Activated CD8-positive, alpha-beta T cell treated with anti-CD3 and anti-CD28 coated beads for 36 hours (primary cell): ENCODE data around the gene NRSN2. TPM values are rescaled to one million over a fixed set of nuclear protein-coding genes. Genes with fewer than 3 reads are reported as not detected.
A peak's percentile ranks its signal among the peaks of the same experiment; 100 is the strongest.
"Not testable (repeated sequence)": the region's sequence is repeated elsewhere in the genome, so short reads cannot be mapped to it uniquely, and the experiment has no call there.

Experiments
- ATAC-seq: fragments of 200-7000 bp; cut with Tn5 transposase; one replicate; pipeline ENCODE4 v1.10.0; 2021; ENCODE audit warnings: mild to moderate bottlenecking, moderate library complexity
- CTCF ChIA-PET: fragments of 350-600 bp; sonication (Branson Sonifier 250); formaldehyde crosslinking; loops from one replicate; lab custom pipeline; 2021; ENCODE audit warnings: antibody characterized with exemption; lab: Charles Lee
- POLR2A ChIA-PET: fragments of 350-600 bp; sonication (Branson Sonifier 250); formaldehyde crosslinking; loops from one replicate; lab custom pipeline; 2021; ENCODE audit warnings: antibody characterized with exemption; lab: Charles Lee
- DNase-seq: peaks from one replicate; pipeline ENCODE4 v3.0.0-alpha.2; 2020
- H3K27ac Mint-ChIP-seq: one replicate; pipeline ENCODE4 v1.8.0; 2021; ENCODE audit warnings: mild to moderate bottlenecking, mixed read lengths
- H3K27me3 Mint-ChIP-seq: one replicate; pipeline ENCODE4 v1.8.0; 2021; ENCODE audit warnings: mixed read lengths
- H3K36me3 Mint-ChIP-seq: one replicate; pipeline ENCODE4 v1.8.0; 2021; ENCODE audit warnings: low read depth, mixed read lengths
- H3K4me1 Mint-ChIP-seq: one replicate; pipeline ENCODE4 v1.8.0; 2021; ENCODE audit warnings: low read depth, mixed read lengths
- H3K4me3 Mint-ChIP-seq: one replicate; pipeline ENCODE4 v1.8.0; 2021; ENCODE audit warnings: mild to moderate bottlenecking, moderate library complexity, mixed read lengths
- H3K9me3 Mint-ChIP-seq: one replicate; pipeline ENCODE4 v1.8.0; 2021; ENCODE audit warnings: mixed read lengths
- CTCF ChIP-seq: fragments of 200-600 bp; IDR thresholded peaks from one replicate; pipeline ENCODE4 v1.8.0; 2022; ENCODE audit warnings: antibody characterized with exemption, mild to moderate bottlenecking
- intact Hi-C: fragments of 100-400 bp; cut with micrococcal nuclease; formaldehyde crosslinking; loops from one replicate; pipeline ENCODE4 v1.10.0; 2022
- total RNA-seq, 2 experiments: library from RNA; stranded (reverse); gene quantifications; one replicate each; pipeline ENCODE4 v1.2.3, GENCODE V29; 2021

Gene NRSN2
- total RNA-seq, 2 experiments from 2014 or later: 8.0 to 8.7 TPM

GRCh38 chr20:370151-370600, 23.3 kb downstream of the NRSN2 start:
- no peak overlapping the region for H3K27ac Mint-ChIP-seq
- no peak for ATAC-seq
- H3K9me3 Mint-ChIP-seq: no peaks in the 10 kb centered on the region
- intact Hi-C loops: no loop called here
- no peak for TF ChIP-seq CTCF
- no peak overlapping the region for H3K4me3 Mint-ChIP-seq
- no peak for DNase-seq
- H3K36me3 Mint-ChIP-seq: no peaks in the 10 kb centered on the region
- POLR2A ChIA-PET: interaction anchor here (0.9 to 1.2 kb wide), 2 partner anchors 11 to 16 kb away, joined by 3 to 5 read pairs; partner anchors contain the start of gene TRIB3
- CTCF ChIA-PET: interaction anchor here (0.6 to 1.7 kb wide), 2 partner anchors 10 to 16 kb away, joined by 3 to 9 read pairs; partner anchors contain the start of gene TRIB3
- peaks cover 1% of the 10 kb centered on the region for H3K27me3 Mint-ChIP-seq
- H3K4me1 Mint-ChIP-seq: peaks cover 33% of the 10 kb centered on the region

GRCh38 chr20:370977-371754, 24.3 kb downstream of the NRSN2 start:
- Mint-ChIP-seq H3K9me3 (no peaks in the 10 kb centered on the region), H3K4me3 (no peak overlapping the region), H3K27ac (no peak overlapping the region), H3K36me3 (no peaks in the 10 kb centered on the region), H3K27me3 (peaks cover 1% of the 10 kb centered on the region), H3K4me1 (peaks cover 25% of the 10 kb centered on the region)
- CTCF ChIA-PET: interaction anchor here (0.6 to 1.7 kb wide), 5 partner anchors 9 to 297 kb away, joined by 3 to 9 read pairs (median 3); partner anchors contain the start of gene TRIB3
- intact Hi-C loops: no loop called here
- POLR2A ChIA-PET: interaction anchor here (1.1 to 1.2 kb wide), 3 partner anchors 9 to 15 kb away, joined by 3 to 5 read pairs (median 5); partner anchors contain the start of gene TRIB3
- DNase-seq (no peak), ATAC-seq (no peak)
- no peak for TF ChIP-seq CTCF

GRCh38 chr20:371755-372542, 25.0 kb downstream of the NRSN2 start:
- ATAC-seq (peak; percentile 28), DNase-seq (no peak)
- Mint-ChIP-seq H3K9me3 (no peaks in the 10 kb centered on the region), H3K27me3 (peaks cover 1% of the 10 kb centered on the region), H3K36me3 (no peaks in the 10 kb centered on the region), H3K4me3 (no peak overlapping the region), H3K4me1 (peaks cover 21% of the 10 kb centered on the region), H3K27ac (peak overlapping the region; percentile 30)
- no peak for TF ChIP-seq CTCF
- ChIA-PET CTCF (interaction anchor here (1.0 to 1.7 kb wide), 4 partner anchors 10 to 296 kb away, joined by 3 to 9 read pairs (median 4); no protein-coding TSS in a partner anchor), POLR2A (interaction anchor here (1.1 to 1.2 kb wide), 4 partner anchors 8 to 17 kb away, joined by 3 to 5 read pairs (median 4); partner anchors contain the start of gene TRIB3)
- intact Hi-C loops: no loop called here

- H3K4me3 Mint-ChIP-seq, intact Hi-C loops, H3K9me3 Mint-ChIP-seq, H3K27me3 Mint-ChIP-seq, H3K27ac Mint-ChIP-seq, H3K36me3 Mint-ChIP-seq: not testable (repeated sequence)
- DNase-seq: peak; percentile 19
- peak; percentile 57 for ATAC-seq
- ChIA-PET CTCF (interaction anchor here (1.0 kb wide), 1 partner anchor 17 kb away, joined by 7 read pairs; no protein-coding TSS in a partner anchor), POLR2A (interaction anchor here (1.2 to 1.3 kb wide), 2 partner anchors 10 to 16 kb away, joined by 3 read pairs; no protein-coding TSS in a partner anchor)
- H3K4me1 Mint-ChIP-seq: peaks cover 21% of the 10 kb centered on the region
These were observed 25.7 kb downstream of the NRSN2 start for GRCh38 chr20:372543-373082.
